Type B pancreatic cell (in vitro differentiated cells): ENCODE results near the gene SYTL3. TPM values are rescaled to one million over a fixed set of nuclear protein-coding genes. Genes with fewer than 3 reads are reported as not detected.

Experiments used
- DNase-seq: peaks from one replicate; pipeline ENCODE4 v3.0.0; 2021; ENCODE audit warnings: mixed read lengths; ENCODE audit not compliant: unreplicated experiment; ENCODE audit errors: extremely low spot score
- H3K27ac Mint-ChIP-seq: 2 replicates; pipeline ENCODE4 v1.8.0; 2021; ENCODE audit warnings: mild to moderate bottlenecking, mixed read lengths
- H3K27me3 Mint-ChIP-seq: 2 replicates; pipeline ENCODE4 v1.8.0; 2021; ENCODE audit warnings: mixed read lengths
- H3K36me3 Mint-ChIP-seq: 2 replicates; pipeline ENCODE4 v1.8.0; 2021; ENCODE audit warnings: mixed read lengths
- H3K4me1 Mint-ChIP-seq: one replicate; pipeline ENCODE4 v1.8.0; 2021; ENCODE audit warnings: mixed read lengths; ENCODE audit not compliant: unreplicated experiment
- H3K4me3 Mint-ChIP-seq: 2 replicates; pipeline ENCODE4 v1.8.0; 2021; ENCODE audit warnings: mild to moderate bottlenecking, mixed read lengths
- H3K9me3 Mint-ChIP-seq: 2 replicates; pipeline ENCODE4 v1.8.0; 2021; ENCODE audit warnings: mixed read lengths
- CTCF ChIP-seq: fragments of 200-600 bp; sonication (generic); conservative IDR thresholded peaks from 2 replicates; pipeline ENCODE4 v1.5.0; 2021; ENCODE audit warnings: antibody characterized with exemption, mild to moderate bottlenecking
- total RNA-seq: library from RNA; stranded (reverse); gene quantifications from 2 replicates; pipeline ENCODE4 v1.2.1, GENCODE V29; 2021; ENCODE audit warnings: low replicate concordance

Gene SYTL3
- total RNA-seq, 1 donor from 2014 or later: 2.2 TPM

GRCh38 chr6:158730541-158730907, 80.7 kb downstream of the SYTL3 start:
- no peak for DNase-seq
- H3K9me3 Mint-ChIP-seq: no peaks in the 10 kb centered on the region
- H3K27me3 Mint-ChIP-seq: no peaks in the 10 kb centered on the region
- H3K4me3 Mint-ChIP-seq: no peak overlapping the region
- H3K4me1 Mint-ChIP-seq: no peaks in the 10 kb centered on the region
- no peak for TF ChIP-seq CTCF
- peaks cover 11% of the 10 kb centered on the region for H3K36me3 Mint-ChIP-seq
- H3K27ac Mint-ChIP-seq: no peak overlapping the region

GRCh38 chr6:158735009-158735408, 85.2 kb downstream of the SYTL3 start:
- Mint-ChIP-seq H3K36me3 (peaks cover 5% of the 10 kb centered on the region), H3K9me3 (peaks cover 9% of the 10 kb centered on the region), H3K4me1 (no peaks in the 10 kb centered on the region), H3K27me3 (no peaks in the 10 kb centered on the region), H3K27ac (no peak overlapping the region), H3K4me3 (no peak overlapping the region)
- TF ChIP-seq CTCF: no peak
- no peak for DNase-seq

- no peak for DNase-seq
- H3K27me3 Mint-ChIP-seq: no peaks in the 10 kb centered on the region
- H3K27ac Mint-ChIP-seq: no peak overlapping the region
- peaks cover 1% of the 10 kb centered on the region for H3K36me3 Mint-ChIP-seq
- TF ChIP-seq CTCF: no peak
- no peak overlapping the region for H3K4me3 Mint-ChIP-seq
- H3K4me1 Mint-ChIP-seq: no peaks in the 10 kb centered on the region
- peaks cover 9% of the 10 kb centered on the region for H3K9me3 Mint-ChIP-seq
These were observed 87.3 kb downstream of the SYTL3 start for GRCh38 chr6:158737082-158737709.

- no peak overlapping the region for H3K27ac Mint-ChIP-seq
- no peaks in the 10 kb centered on the region for H3K36me3 Mint-ChIP-seq
- H3K27me3 Mint-ChIP-seq: no peaks in the 10 kb centered on the region
- peaks cover 9% of the 10 kb centered on the region for H3K9me3 Mint-ChIP-seq
- TF ChIP-seq CTCF: no peak
- no peak for DNase-seq
- no peak overlapping the region for H3K4me3 Mint-ChIP-seq
- peaks cover 2% of the 10 kb centered on the region for H3K4me1 Mint-ChIP-seq
These were observed 88.1 kb downstream of the SYTL3 start for GRCh38 chr6:158737710-158738615.

- no peak for DNase-seq
- no peak overlapping the region for H3K4me3 Mint-ChIP-seq
- H3K4me1 Mint-ChIP-seq: peaks cover 7% of the 10 kb centered on the region
- peaks cover 9% of the 10 kb centered on the region for H3K9me3 Mint-ChIP-seq
- H3K36me3 Mint-ChIP-seq: no peaks in the 10 kb centered on the region
- H3K27ac Mint-ChIP-seq: no peak overlapping the region
- TF ChIP-seq CTCF: no peak
- no peaks in the 10 kb centered on the region for H3K27me3 Mint-ChIP-seq
These were observed 89.8 kb downstream of the SYTL3 start for GRCh38 chr6:158739673-158740072.
